IMR-90 (cell line): ENCODE measurements around the gene TNPO2. TPM values are rescaled to one million over a fixed set of nuclear protein-coding genes. Genes with fewer than 3 reads are reported as not detected.

Experiments used
- CEBPB ChIP-seq: IDR thresholded peaks from 2 replicates; pipeline ENCODE4 v1.6.1; 2012; ENCODE audit warnings: low read depth, low read length, improper control_type of control experiment
- CTCF ChIP-seq: conservative IDR thresholded peaks from 2 replicates; pipeline ENCODE4 v1.5.1; 2012; ENCODE audit warnings: mild to moderate bottlenecking, low read depth, low read length, improper control_type of control experiment
- MAFK ChIP-seq: IDR thresholded peaks from 2 replicates; pipeline ENCODE4 v1.6.1; 2012; ENCODE audit warnings: low read depth, low read length, improper control_type of control experiment
- RCOR1 ChIP-seq: IDR thresholded peaks from 2 replicates; pipeline ENCODE4 v1.6.1; 2012; ENCODE audit warnings: mild to moderate bottlenecking, low read length, improper control_type of control experiment; ENCODE audit not compliant: insufficient replicate concordance
- polyA plus RNA-seq, 3 experiments: library from polyadenylated mRNA; depleted of rRNA; stranded (reverse); fragments of >200 nt; gene quantifications; 2 replicates each; pipeline ENCODE4 v1.2.3, GENCODE V29; 2012; ENCODE audit warnings: low replicate concordance in 1 of 3
- total RNA-seq: library from RNA; depleted of rRNA; stranded (reverse); fragments of >200 nt; gene quantifications from 2 replicates; pipeline ENCODE4 v1.2.3, GENCODE V29; 2012

TNPO2 gene
- total and polyA plus RNA-seq, 2 of the 4 experiments (the other 2 are of a cell fraction), result 36.0 to 77.2 TPM

- TF ChIP-seq CTCF (no peak), CEBPB (no peak), RCOR1 (no peak), MAFK (no peak)
Observed at GRCh38 chr19:12723641-12724426, at the start of gene TNPO2 (continued).
